Mammary epithelial cell (primary cell): ENCODE results near the gene CLEC20A.

Source experiments
- CTCF ChIP-seq, 2 donors: IDR thresholded peaks in 1 of 2; conservative IDR thresholded peaks in 1 of 2; 2 replicates each; pipeline ENCODE4 v1.5.1; 2011 to 2012; ENCODE audit warnings: inconsistent platforms in 2 of 2, low read length in 2 of 2, mild to moderate bottlenecking in 2 of 2, control low read depth in 1 of 2, low read depth in 1 of 2; ENCODE audit not compliant: insufficient read depth in 1 of 2; ENCODE audit errors: extremely low read depth in 1 of 2
- EZH2 ChIP-seq: IDR thresholded peaks from 2 replicates; pipeline ENCODE4 v1.6.1; 2012; ENCODE audit warnings: low read length, inconsistent platforms, borderline replicate concordance

- TF ChIP-seq CTCF (conservative IDR thresholded peaks at IDR 0.05 in 1 of 2, IDR thresholded peaks at IDR 0.05 in 1 of 2; ENCODE audit: extremely low read depth in 1 of 2, insufficient read depth in 1 of 2, low read depth in 1 of 2, low read length in 2 of 2) (no peak), EZH2 (no peak)
These were observed 40.3 kb downstream of the CLEC20A start for GRCh38 chr1:178456472-178456871.
